GM23338 (cell line): ENCODE results near the gene RAB3IL1. TPM values are rescaled to one million over a fixed set of nuclear protein-coding genes. Genes with fewer than 3 reads are reported as not detected.

ENCODE experiments used
- ATAC-seq: fragments of 200-7000 bp; cut with Tn5 transposase; 3 replicates; pipeline ENCODE4 v1.9.1; 2020
- DNase-seq: peaks from one replicate; pipeline ENCODE4 v3.0.0-alpha.2; 2015; ENCODE audit warnings: low spot score
- H2AFZ ChIP-seq: fragments of 200-600 bp; sonication (generic); 2 replicates; pipeline ENCODE4 v1.8.0; 2016; ENCODE audit warnings: antibody characterized with exemption, mild to moderate bottlenecking, moderate library complexity
- H3F3A ChIP-seq: fragments of 200-600 bp; sonication (generic); replicated peaks from 2 replicates; pipeline ENCODE4 v1.8.0; 2017; ENCODE audit warnings: antibody characterized with exemption, mixed run types, low read depth
- H3K27ac ChIP-seq: fragments of 200-600 bp; sonication (generic); 2 replicates; pipeline ENCODE4 v1.6.1; 2016; ENCODE audit warnings: low read depth
- H3K27me3 ChIP-seq: fragments of 200-600 bp; sonication (generic); 2 replicates; pipeline ENCODE4 v1.8.0; 2016; ENCODE audit warnings: mild to moderate bottlenecking, mixed run types, moderate library complexity; ENCODE audit not compliant: insufficient read depth
- H3K36me3 ChIP-seq: fragments of 200-600 bp; sonication (generic); 2 replicates; pipeline ENCODE4 v1.8.0; 2016; ENCODE audit warnings: mild to moderate bottlenecking; ENCODE audit not compliant: insufficient read depth
- H3K4me1 ChIP-seq: fragments of 200-600 bp; sonication (generic); 2 replicates; pipeline ENCODE4 v1.8.0; 2016; ENCODE audit warnings: mild to moderate bottlenecking, moderate library complexity; ENCODE audit not compliant: insufficient read depth
- H3K4me2 ChIP-seq: fragments of 200-600 bp; sonication (generic); 2 replicates; pipeline ENCODE4 v1.7.1; 2017; ENCODE audit warnings: mixed run types
- H3K4me3 ChIP-seq: fragments of 200-600 bp; sonication (generic); 2 replicates; pipeline ENCODE4 v1.6.1; 2016; ENCODE audit warnings: mixed run types
- H3K79me2 ChIP-seq: fragments of 200-600 bp; sonication (generic); replicated peaks from 2 replicates; pipeline ENCODE4 v1.8.0; 2017; ENCODE audit warnings: mild to moderate bottlenecking; ENCODE audit not compliant: insufficient read depth
- H3K9me2 ChIP-seq: fragments of 200-600 bp; sonication (generic); 2 replicates; pipeline ENCODE4 v1.8.0; 2017; ENCODE audit not compliant: insufficient read depth
- H4K20me1 ChIP-seq: fragments of 200-600 bp; sonication (generic); replicated peaks from 2 replicates; pipeline ENCODE4 v1.8.0; 2017; ENCODE audit warnings: mild to moderate bottlenecking; ENCODE audit not compliant: insufficient read depth
- H3K27ac Mint-ChIP-seq: 2 replicates; pipeline ENCODE4 v1.8.0; 2020; ENCODE audit warnings: inconsistent platforms, mild to moderate bottlenecking, moderate library complexity, mixed read lengths
- H3K27me3 Mint-ChIP-seq: 3 replicates; pipeline ENCODE4 v1.8.0; 2022; ENCODE audit warnings: low read depth, mild to moderate bottlenecking, moderate library complexity, mixed read lengths, inconsistent platforms; ENCODE audit not compliant: insufficient read depth, poor library complexity
- H3K36me3 Mint-ChIP-seq: 3 replicates; pipeline ENCODE4 v1.8.0; 2021; ENCODE audit warnings: low read depth, mild to moderate bottlenecking, inconsistent platforms, moderate library complexity, mixed read lengths
- H3K4me1 Mint-ChIP-seq: 3 replicates; pipeline ENCODE4 v1.8.0; 2020; ENCODE audit warnings: mild to moderate bottlenecking, inconsistent platforms, mixed read lengths
- H3K4me3 Mint-ChIP-seq: 3 replicates; pipeline ENCODE4 v1.8.0; 2021; ENCODE audit warnings: moderate library complexity, mild to moderate bottlenecking, inconsistent platforms, mixed read lengths
- H3K9me3 Mint-ChIP-seq: 3 replicates; pipeline ENCODE4 v1.8.0; 2020; ENCODE audit warnings: moderate library complexity, mild to moderate bottlenecking, inconsistent platforms, mixed read lengths
- CREB1 ChIP-seq: fragments of 250-450 bp; sonication (Bioruptor Pico); IDR thresholded peaks from 2 replicates; pipeline ENCODE4 v1.5.0; 2020; ENCODE audit warnings: low read depth, mild to moderate bottlenecking, moderate library complexity
- CTCF ChIP-seq, 2 experiments: fragments of 200-600 bp in 1 of 2; sonication (generic) in 1 of 2; conservative IDR thresholded peaks; 2 replicates each; pipeline versions ENCODE4 v1.5.1 to v1.6.1; 2016 to 2017; ENCODE audit warnings: antibody characterized with exemption in 2 of 2, low read depth in 2 of 2, mild to moderate bottlenecking in 2 of 2, moderate library complexity in 1 of 2
- ETS1 ChIP-seq: IDR thresholded peaks from 2 replicates; pipeline ENCODE4 v1.6.1; 2016; ENCODE audit warnings: antibody characterized with exemption
- EZH2 ChIP-seq: fragments of 200-600 bp; sonication (generic); IDR thresholded peaks from one replicate; pipeline ENCODE4 v1.8.0; 2017; ENCODE audit warnings: antibody characterized with exemption, mild to moderate bottlenecking, low read depth; ENCODE audit not compliant: unreplicated experiment
- EZH2phosphoT487 ChIP-seq: fragments of 200-600 bp; sonication (generic); IDR thresholded peaks from one replicate; pipeline ENCODE4 v1.8.1; 2018; ENCODE audit warnings: antibody characterized with exemption; ENCODE audit not compliant: unreplicated experiment
- JUNB ChIP-seq: IDR thresholded peaks from one replicate; pipeline ENCODE4 v1.6.1; 2016; ENCODE audit warnings: antibody characterized with exemption; ENCODE audit not compliant: unreplicated experiment
- NANOG ChIP-seq: IDR thresholded peaks from 2 replicates; pipeline ENCODE4 v1.6.1; 2016; ENCODE audit warnings: antibody characterized with exemption, borderline replicate concordance
- POLR2AphosphoS5 ChIP-seq: IDR thresholded peaks from 2 replicates; pipeline ENCODE4 v1.6.1; 2016; ENCODE audit warnings: antibody characterized with exemption, low read depth
- REST ChIP-seq: IDR thresholded peaks from one replicate; pipeline ENCODE4 v1.6.1; 2018; ENCODE audit warnings: antibody characterized with exemption; ENCODE audit not compliant: unreplicated experiment
- STAT1 ChIP-seq: IDR thresholded peaks from one replicate; pipeline ENCODE4 v1.6.1; 2016; ENCODE audit warnings: antibody characterized with exemption; ENCODE audit not compliant: unreplicated experiment
- ZNF114 ChIP-seq: fragments of 250-450 bp; sonication (Bioruptor Pico); IDR thresholded peaks from 2 replicates; pipeline ENCODE4 v1.5.0; 2020; ENCODE audit warnings: mild to moderate bottlenecking, moderate library complexity
- ZNF331 ChIP-seq: fragments of 250-450 bp; sonication (Bioruptor Pico); IDR thresholded peaks from 2 replicates; pipeline ENCODE4 v1.5.0; 2020; ENCODE audit warnings: low read depth, mild to moderate bottlenecking, moderate library complexity
- ZNF462 ChIP-seq: fragments of 250-450 bp; sonication (Bioruptor Pico); IDR thresholded peaks from 2 replicates; pipeline ENCODE4 v1.5.0; 2020; ENCODE audit warnings: mild to moderate bottlenecking, moderate library complexity
- polyA plus RNA-seq: library from polyadenylated mRNA; unstranded; fragments of >200 nt; fragmentation: Nextera tagmentation; extraction: Ambion mirVana; gene quantifications from 2 replicates; pipeline ENCODE4 v1.2.1, GENCODE V29; 2016
- total RNA-seq: library from RNA; depleted of rRNA; stranded (reverse); fragments of >200 nt; shearing (Covaris generic); gene quantifications from 2 replicates; pipeline ENCODE4 v1.2.3, GENCODE V29; 2014

RAB3IL1 gene
- total and polyA plus RNA-seq, 2 experiments from 2014 or later, result 2.7 to 3.4 TPM

GRCh38 chr11:61940466-61940865 is 23.1 kb upstream of the RAB3IL1 start:
- H2AFZ ChIP-seq, result no peak overlapping the region
- H3K79me2 ChIP-seq, result no peaks in the 10 kb centered on the region
- no peaks in the 10 kb centered on the region for H3K27me3 Mint-ChIP-seq
- no peaks in the 10 kb centered on the region for H3K9me2 ChIP-seq
- no peaks in the 10 kb centered on the region for H3K36me3 ChIP-seq
- H3K4me2 ChIP-seq, result no peak overlapping the region
- no peak overlapping the region for H3K27ac ChIP-seq
- H3F3A ChIP-seq, result no peaks in the 10 kb centered on the region
- H3K4me3 Mint-ChIP-seq, result no peak overlapping the region
- no peak for DNase-seq
- H3K9me3 Mint-ChIP-seq, result peaks cover 20% of the 10 kb centered on the region
- H3K4me3 ChIP-seq, result no peak overlapping the region
- no peaks in the 10 kb centered on the region; the same call in 2 of the 3 replicates for H3K36me3 Mint-ChIP-seq
- H3K4me1 ChIP-seq, result no peaks in the 10 kb centered on the region
- no peak for ATAC-seq
- no peak overlapping the region for H3K27ac Mint-ChIP-seq
- TF ChIP-seq REST, result no peak
- TF ChIP-seq STAT1, result no peak
- no peak for TF ChIP-seq EZH2
- TF ChIP-seq ZNF331 (CRISPR knock-in tag), result no peak
- no peak for TF ChIP-seq ZNF462 (CRISPR knock-in tag)
- TF ChIP-seq CREB1, result no peak
- no peak for TF ChIP-seq EZH2phosphoT487
- no peak for TF ChIP-seq POLR2AphosphoS5
- TF ChIP-seq JUNB, result no peak
- TF ChIP-seq ETS1, result no peak
- no peak for TF ChIP-seq NANOG
- no peak for TF ChIP-seq ZNF114 (CRISPR knock-in tag)
- no peak for TF ChIP-seq CTCF (conservative IDR thresholded peaks at IDR 0.05; ENCODE audit: low read depth in 2 of 2)
- no peaks in the 10 kb centered on the region for H3K27me3 ChIP-seq
- no peaks in the 10 kb centered on the region for H3K4me1 Mint-ChIP-seq
- no peaks in the 10 kb centered on the region for H4K20me1 ChIP-seq
